Stimulated activated CD8-positive, alpha-beta memory T cell treated with anti-CD3 and anti-CD28 coated beads, Interleukin-12 subunit alpha, Interleukin-12 subunit beta, amount 100 ng/mL, for 24 hours (primary cell): Measurements from ENCODE around the gene PPP1R12C.
A peak's percentile ranks its signal among the peaks of the same experiment; 100 is the strongest.
"Not testable (repeated sequence)": the region's sequence is repeated elsewhere in the genome, so short reads cannot be mapped to it uniquely, and the experiment has no call there.

Experiments used
- DNase-seq: peaks from one replicate; pipeline ENCODE4 v3.0.0-alpha.2; 2020; ENCODE audit errors: extremely low read depth

The PPP1R12C gene

DNA sequence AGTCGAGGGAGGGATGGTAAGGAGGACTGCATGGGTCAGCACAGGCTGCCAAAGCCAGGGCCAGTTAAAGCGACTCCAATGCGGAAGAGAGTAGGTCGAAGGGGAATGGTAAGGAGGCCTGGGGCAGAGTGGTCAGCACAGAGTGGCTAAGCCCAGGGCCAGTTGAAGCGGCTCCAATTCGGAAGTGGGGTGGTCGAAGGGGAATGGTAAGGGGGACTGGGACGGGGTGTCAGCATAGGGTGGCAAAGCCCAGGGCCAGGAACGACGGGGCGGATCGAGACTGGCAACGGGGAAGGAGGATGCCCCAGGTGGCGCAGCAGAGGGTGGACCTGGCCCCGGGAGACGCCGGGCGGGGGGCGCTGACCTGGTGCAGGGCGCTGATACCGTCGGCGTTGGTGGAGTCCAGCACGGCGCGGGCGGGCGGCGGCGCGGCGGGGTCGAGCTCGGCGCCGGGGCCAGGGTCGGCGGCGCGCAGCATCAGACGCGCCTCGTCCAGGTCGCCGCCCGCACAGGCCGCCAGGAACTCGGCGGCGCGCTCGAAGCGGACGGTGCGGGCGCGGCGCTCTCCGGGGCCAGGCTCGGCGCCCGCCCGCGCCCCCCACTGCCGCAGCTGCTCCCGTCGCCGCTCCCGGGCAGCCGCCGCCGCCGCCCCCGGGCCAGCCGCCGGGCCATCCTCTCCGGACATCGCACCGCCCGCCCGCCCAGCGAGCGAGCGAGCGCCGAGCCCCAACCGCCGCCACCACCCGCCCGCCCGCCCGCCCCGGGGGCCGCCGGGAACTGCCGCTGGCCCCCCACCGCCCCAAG lies at the start of gene PPP1R12C:
TSS of gene PPP1R12C (minus strand) at position 779 of the 804 bp plus-strand sequence. CDS start at position 685, 94 bp downstream.
- DNase-seq: no peak

DNA sequence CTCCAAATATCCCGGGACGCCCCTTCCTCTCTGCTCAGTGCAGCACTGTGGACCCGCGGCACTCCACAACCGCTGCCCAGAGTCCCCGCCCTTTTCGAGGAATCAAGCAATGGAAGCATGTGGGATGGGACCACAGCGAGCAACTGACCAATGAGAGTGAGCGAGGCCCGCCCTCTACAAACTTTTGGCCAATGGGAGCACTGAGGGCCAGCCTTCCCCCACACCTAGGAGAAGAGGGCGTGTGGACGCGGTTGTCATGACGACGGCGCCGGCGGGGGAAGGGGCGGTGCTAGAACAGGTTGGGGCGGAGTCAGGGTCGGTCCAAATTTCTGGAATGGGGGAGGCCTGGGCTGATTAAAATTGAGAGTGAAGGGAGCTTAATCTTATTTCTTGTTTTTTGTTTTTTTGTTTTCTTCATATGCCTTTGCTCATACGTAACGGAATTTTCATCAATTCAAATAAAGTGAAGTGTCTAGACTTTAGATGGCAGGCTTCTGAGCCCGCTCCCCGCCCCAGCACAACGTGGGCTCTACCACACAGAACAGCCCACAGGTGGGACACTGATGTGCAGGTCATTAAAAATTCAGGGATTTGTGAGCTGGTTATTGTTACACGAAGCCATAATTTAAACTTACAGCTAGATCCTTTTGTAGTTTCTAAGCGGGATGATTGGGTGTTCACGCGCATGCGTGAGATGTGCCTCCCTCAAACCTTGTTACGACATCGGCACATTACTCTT lies 49.3 kb upstream of the PPP1R12C start, which contains the start of gene DNAAF3:
TSS of gene DNAAF3 (minus strand) at position 84 of the 739 bp plus-strand sequence. CDS start 200 bp downstream, outside the sequence.
- DNase-seq: peak; percentile 43

DNA sequence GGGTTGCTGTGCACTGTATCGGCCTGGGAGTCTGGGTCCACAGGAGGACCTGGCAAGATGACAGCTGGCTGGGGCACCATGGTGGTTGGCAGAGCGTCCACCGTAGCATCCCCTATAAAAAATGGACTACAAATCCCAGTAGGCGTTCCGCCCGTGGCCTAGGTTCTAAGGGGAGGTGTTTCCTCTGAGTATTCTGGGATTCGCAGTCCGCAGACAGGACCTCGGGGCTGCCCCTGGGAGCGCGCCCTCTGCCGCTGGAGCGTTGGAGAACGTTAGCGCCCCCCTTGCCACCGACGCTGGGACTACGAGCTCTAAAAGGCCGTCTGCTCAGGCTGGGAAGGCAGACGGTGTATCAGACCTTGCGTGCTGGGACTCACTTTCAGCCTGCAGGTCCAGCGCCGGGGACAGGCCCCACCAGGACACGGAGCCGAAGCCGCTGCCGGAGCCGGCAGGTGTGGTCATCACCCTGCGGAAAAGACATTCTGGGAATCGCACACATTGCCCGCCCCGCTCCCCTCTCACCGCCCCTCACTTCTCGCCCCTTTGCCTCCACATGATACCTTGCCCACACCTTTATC lies 48.6 kb upstream of the PPP1R12C start:
- DNase-seq: no peak

DNA sequence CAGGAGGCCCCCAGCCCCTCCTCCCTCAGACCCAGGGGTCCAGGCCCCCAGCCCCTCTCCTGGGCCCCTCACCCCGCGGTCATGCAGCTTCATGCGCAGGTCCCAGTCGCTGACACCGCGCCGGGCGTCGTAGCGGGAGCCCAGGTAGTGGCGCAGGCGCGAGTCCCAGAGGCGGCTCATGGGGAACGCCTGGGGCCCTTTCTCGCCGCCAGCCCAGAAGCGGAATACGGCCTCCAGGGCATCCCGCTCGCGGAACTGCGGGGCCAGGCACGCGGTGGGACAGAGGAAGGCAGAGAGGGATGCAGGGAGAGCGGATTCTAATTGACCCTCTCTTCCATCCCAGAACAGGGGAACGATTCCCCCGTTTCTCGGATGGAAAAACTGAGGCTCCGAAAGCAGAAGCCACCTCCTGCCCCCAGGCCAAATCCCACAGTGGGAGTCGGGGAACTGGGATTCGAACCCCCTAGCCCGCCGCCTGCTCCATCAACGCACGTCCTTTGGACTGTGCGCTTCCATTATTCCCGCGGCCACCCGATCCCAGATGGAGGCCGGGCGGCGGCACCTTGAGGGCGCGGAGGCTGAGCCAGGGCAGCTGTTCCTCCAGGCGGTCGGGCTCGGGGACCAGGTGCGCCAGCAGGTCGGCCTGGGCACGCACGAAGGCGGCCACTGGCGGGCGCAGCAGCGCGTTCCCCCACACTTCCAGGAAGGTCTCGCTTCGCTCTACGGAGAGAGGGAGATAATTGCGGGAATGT lies 44.3 kb upstream of the PPP1R12C start:
- DNase-seq: no peak

DNA sequence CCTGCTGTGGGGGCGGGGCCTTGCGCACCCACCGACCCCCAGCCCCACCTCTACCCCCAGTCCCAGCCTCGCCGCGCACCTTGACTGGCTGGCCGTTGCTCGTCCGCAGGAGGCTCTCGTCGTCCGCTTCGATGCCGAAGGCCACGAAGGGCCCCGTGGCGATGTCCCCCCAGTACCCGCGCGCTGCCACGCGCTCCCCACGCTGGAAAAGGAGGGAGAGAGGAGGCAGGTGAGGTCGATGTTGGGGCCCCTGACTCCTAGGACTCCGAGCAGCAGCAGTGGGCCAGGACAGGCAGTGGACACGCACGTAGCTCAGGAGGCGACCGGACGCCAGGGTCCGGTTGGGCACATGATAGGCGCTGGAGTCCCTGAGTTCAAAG lies 43.5 kb upstream of the PPP1R12C start:
- DNase-seq: no peak

DNA sequence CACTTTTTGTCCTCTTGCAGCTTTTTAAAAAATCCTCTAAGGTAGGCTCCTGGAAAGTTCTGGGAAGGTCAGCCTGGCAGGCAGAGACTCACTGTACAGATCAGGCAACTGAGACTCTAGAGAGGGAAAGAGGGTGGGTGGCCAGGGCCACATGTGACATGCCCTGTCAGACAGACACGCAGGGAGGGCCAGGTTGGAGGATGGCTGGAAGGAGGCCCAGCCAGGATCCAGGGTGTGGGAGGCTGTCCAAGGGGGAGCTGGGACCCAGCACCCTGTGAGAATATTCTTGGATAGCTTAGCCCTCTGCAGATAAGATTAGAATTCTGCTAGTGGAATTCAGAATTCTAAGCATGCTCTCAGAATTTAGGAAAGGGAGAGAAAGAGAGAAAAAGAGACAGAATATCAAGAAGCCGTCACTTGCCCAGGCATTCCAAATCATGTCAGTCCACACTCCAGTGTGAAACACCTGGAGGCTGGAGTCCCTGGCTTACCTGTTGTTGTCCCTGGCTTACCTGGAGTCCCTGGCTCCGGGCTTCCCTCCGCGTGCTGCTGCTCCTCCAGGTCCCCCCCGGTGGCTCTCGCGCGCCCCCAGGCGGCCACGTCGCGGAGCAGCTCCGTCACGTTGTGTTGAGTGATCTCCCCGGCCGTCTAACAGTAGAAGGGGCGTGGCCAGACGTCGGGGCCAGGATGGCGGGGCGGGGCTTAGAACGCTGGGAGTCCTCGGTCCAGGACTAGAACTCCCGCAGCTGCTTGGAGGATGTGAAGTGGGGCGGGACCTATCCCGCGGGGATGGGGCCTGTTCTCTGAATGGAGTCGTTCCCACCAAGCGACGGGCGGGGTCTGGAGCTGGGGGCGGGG lies 42.9 kb upstream of the PPP1R12C start:
- DNase-seq: peak; percentile 67

DNA sequence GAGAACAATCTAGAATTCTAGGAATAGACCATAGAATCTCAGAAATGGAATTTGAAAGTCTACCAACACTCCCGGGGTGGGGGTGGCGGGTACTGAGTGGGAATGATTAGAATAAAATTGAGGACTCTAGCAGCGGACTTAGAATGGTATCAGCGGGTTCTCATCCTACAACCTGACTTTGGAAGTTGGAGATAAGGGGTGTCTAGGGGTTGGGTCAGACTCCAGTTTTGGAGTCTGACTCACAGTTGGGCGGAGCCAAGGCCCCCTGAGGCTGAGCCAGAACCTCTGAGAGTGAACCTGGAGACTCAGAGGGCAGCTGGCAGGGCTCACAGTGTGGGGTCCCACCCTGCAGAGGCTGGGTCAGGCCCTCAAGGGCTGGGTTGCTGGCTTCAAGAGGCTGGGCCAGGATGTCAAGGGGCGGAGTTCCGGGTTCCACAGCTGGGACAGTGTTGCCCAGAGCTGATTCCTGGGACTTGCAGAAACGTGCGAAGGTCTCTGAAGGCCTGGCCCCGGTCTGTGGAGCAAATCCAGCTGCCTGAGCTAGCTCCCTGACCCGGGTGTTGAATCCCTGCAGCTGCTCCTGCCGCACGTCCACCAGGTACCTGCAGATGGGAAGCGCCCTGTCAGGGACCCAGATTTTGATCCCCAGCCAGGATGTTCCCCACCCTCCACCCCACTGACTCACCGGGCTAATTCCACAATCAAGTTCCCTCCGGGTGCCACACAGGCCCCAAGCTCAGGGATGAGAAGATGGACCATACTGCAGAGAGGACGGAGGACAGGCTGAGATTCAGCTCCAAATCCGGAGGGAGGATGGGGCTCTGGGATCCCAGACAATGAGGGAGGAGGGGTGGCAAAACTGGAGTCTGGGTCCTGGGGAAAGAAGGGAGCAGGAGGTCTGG lies 41.7 kb upstream of the PPP1R12C start:
- no peak for DNase-seq

DNA sequence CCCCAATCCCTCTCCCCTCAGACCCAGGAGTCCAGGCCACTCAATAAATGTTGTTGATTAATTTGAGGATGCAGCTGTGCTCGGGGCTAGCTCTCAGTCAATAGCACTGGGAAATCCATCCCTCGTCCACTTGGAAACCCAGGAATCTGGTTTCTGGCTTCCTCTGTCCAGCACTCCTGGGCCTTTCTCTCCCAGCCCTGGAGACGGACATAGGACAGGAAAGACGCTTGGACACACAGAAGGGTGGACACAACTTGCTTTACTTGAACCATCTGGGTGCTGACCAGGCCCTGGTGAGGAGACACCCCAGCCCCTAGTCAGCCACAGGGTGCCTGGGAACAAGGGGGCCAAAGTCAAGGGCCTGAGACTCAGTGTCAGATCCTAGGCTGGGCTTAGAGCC lies 41.0 kb upstream of the PPP1R12C start:
- no peak for DNase-seq

DNA sequence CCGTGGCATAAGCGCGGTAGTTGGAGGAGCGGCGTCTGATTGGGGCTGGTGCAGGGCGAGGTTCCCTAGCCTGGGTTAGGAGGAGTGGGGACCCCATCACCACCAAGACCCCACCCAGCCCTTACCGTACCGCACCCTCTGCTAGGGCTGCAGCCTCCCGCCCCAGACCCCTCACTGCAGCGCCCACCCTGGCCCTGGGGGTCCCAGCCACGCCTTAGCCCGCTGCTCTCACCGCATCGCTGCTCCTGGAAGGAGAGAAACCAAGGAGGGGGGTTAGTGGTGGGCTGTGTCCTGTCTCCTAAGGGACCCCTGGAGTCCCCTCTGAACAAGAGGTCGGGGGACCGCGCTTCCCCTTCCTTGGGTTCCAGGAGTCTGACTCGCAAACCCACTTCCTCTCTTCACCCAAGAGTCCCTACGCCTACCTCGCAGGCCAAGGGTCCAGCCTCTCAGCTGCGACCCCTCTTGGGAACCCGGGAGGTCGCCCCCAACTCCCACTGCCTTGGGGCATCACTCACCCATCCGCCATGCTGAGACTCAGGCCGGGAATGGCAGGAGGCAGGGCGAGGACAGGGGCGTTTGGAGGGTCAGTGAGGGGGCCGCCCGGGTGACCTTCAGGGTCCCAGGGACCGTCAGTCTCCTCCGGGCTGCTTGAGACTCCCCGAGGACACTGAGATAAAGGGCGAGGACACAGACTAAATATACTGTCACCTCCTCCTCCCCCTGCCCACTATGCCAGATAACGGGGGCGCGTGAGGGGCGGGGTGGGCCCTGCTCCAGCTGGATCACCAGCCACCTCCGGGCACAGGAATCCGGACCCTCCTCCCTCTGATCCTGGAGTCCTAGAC lies 39.8 kb upstream of the PPP1R12C start, which contains the start of gene TNNI3:
TSS of gene TNNI3 (minus strand) at position 669 of the 845 bp plus-strand sequence. CDS start at position 526, 143 bp downstream.
- no peak for DNase-seq

DNA sequence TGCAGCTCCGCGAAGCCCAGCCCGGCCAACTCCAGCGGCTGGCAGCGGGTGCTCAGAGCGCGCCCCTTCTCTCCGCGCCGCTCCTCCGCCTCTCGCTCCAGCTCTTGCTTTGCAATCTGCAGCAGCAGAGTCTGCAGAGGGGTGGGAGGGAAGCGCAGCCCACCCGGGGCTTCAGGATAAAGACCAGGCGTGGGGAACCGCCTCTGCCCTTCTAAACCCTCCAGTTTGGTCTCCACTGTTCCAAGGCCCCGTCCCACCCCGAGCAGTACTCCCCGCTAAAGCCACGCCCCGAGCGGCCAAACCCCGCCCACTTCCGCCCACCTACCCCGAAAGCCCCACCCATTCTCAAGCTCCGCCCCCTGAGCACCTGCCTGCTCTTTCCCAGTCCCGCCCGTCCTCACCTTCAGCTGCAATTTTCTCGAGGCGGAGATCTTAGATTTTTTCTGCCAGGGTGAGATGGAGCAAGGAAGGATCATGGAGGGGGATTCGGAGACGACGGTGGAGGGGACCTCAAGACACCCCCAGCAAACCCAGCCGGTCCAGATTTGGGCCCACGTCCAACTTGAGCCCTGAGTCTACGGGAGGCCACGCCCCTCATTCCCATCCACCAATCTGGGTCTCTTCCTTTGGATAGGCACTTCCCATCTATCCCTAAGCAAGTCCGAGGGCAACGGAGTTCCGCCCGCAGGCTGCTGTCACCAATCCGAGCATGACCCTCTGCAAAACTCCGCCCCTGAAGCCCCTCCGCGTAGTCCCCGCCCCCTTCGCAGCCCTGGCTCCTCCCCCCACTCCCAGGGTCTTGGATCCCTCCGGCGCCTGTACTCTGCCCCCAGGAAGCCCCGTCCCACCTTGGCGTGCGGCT lies 39.0 kb upstream of the PPP1R12C start:
- DNase-seq: no peak

DNA sequence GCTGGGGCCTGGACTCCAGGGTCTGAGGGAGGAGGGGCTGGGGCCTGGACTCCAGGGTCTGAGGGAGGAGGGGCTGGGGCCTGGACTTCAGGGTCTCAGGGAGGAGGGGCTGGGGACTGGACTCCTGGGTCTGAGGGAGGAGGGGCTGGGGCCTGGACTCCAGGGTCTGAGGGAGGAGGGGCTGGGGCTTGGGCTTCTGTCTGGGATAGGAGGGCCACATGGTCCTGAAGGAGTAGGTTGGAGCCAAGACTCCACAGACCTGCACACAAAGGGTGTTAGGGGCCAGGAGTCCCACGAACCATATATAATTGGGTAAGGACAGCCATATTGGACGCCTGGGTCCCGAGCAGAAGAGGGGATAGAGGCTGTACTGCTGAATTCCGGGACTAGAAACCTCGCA lies 38.3 kb upstream of the PPP1R12C start:
- DNase-seq: not testable (repeated sequence)

DNA sequence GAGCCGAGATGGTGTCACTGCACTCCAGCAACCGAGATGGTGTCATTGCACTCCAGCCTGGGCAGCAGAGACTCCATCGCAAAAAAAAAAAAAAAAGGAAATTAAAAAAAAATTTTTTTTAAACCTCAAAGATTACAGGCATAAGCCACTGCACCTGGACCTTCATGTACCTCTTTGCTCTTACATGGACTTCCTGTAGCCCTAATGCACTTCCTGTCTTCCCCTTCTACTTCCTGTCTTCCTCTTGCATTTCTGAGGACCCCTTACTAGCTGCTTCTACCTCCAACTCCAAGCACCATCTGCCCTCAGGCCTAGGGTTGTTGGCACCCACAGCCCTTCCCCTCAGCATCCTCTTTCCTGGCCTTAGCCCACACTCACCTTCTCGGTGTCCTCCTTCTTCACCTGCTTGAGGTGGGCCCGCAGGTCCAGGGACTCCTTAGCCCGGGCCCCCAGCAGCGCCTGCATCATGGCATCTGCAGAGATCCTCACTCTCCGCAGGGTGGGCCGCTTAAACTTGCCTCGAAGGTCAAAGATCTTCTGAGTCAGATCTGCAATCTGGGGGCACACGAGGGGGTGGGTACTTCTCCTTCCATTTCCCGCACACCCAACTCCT lies 36.3 kb upstream of the PPP1R12C start:
- no peak for DNase-seq

DNA sequence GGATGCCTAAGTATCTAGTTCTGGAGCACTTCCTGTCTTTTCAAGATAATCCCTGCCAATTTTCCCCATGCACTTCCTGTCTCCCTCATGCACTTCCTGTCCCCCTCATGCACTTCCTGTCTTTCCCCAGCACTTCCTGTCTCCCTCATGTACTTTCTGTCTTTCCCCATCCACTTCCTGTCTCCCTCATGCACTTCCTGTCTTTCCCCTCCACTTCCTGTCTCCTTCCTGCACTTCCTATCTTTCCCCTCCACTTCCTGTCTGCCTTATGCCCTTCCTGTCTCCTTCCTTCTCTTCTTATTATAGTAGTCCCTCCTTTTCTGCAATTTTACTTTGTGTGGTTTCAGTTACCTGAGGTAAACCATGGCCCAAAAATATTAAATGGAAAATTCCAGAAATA lies 34.6 kb upstream of the PPP1R12C start:
- no peak for DNase-seq

DNA sequence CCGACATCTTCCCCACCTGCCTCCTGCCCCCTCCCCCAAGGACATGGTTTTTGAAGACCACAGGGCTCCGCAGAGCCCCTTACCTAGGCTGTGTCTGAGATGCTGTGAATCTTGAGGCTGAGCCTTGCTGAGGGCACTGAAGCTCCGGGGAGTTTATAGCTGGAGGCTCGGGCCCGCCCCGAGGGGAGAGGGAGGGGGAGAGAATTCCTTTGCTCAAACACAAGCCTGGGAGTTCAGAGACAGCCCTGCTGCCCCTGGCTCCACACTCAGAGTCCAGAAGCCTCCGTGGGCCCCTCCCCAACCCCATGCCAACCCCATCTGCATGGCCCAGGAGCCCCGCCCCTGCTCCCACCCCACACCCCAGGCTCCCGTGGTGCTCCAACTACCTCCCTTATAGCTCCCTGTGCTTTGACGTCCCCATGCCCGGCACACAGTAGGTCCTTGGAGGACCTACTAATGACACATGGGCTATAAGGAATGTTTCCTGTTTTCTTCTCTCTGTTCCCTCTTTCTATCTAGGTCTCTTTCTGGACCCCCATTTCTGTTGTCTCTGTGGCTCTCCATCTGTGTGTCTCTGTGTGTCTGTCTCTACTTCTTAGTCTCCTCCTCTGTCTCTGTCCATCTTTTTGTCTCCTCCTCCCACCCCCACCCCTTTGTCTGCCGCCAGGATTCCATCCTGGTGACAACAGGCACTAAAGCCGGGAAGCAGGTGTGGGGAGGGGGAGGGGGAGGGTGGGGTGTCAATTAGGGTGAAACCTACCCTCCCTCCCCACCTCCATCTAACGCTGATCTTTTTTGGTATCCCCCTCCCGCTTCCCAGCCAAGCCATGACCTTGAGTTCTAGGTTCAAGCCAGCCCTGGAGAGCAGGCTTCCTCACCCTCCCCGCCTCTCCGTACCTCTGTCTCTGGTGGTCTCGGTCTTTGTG lies 31.9 kb upstream of the PPP1R12C start, which contains the start of gene TNNT1:
TSS of gene TNNT1 (minus strand) at position 129 of the 926 bp plus-strand sequence. CDS start 2,049 bp downstream, outside the sequence.
- no peak for DNase-seq

DNA sequence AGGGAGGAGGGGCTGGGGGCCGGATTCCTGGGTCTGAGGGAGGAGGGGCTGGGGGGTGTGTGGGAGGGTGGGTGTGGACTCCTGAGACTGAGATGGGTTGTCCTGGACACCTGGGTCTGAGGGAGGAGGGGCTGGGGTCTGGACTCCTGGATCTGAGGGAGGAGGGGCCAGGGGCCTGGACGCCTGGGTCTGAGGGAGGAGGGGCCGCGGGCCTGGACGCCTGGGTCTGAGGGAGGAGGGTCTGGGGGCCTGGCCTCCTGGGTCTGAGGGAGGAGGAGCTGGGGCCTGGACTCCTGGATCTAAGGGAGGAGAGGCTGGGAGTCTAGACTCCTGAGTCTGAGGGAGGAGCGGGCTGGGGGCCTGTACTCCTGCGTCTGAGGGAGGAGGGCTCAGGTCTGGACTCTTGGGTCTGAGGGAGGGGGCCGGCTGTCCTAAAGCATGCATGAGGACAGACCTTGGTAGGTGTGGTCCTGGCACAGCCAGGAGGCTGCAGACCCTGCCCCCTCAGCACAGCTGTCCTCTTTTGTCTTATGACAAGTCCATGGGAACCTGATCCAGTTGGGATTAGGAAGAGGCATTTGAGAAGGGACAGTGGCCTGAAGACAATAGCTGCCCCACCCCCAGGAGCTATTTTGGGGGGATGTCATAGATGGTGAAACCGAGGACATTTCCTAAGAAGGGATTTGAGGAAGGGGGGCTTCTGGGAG lies 30.3 kb upstream of the PPP1R12C start:
- no peak for DNase-seq
